ENCODE results near the gene STK32C.

The STK32C gene

GRCh38 chr10:132226586-132227405 is 81.0 kb downstream of the STK32C start:
- no peak for TF ChIP-seq ZNF384 (IDR thresholded peaks at IDR 0.05)
- TF ChIP-seq CTBP1 (IDR thresholded peaks at IDR 0.05; ENCODE audit: borderline replicate concordance) = no peak
- no peak for DNase-seq (ENCODE audit: extremely low spot score)
- POLR2A ChIA-PET = no interaction called here
- CTCF ChIA-PET = no interaction called here

- ChIA-PET POLR2A (no interaction called here), CTCF (no interaction called here)
- no peak for DNase-seq (ENCODE audit: extremely low spot score)
- TF ChIP-seq ARNT (IDR thresholded peaks at IDR 0.05) = no peak
- no peak for TF ChIP-seq PKNOX1 (IDR thresholded peaks at IDR 0.05)
- no peak for TF ChIP-seq BHLHE40 (IDR thresholded peaks at IDR 0.05; ENCODE audit: borderline replicate concordance)
- no peak for TF ChIP-seq FOXK2 (IDR thresholded peaks at IDR 0.05)
- no peak for TF ChIP-seq FOXA1 (IDR thresholded peaks at IDR 0.05)
- no peak for TF ChIP-seq TARDBP (IDR thresholded peaks at IDR 0.05)
- no peak for TF ChIP-seq NFRKB (IDR thresholded peaks at IDR 0.05)
- no peak for TF ChIP-seq LEF1 (IDR thresholded peaks at IDR 0.05; ENCODE audit: borderline replicate concordance)
- no peak for TF ChIP-seq FOXM1 (IDR thresholded peaks at IDR 0.05; ENCODE audit: borderline replicate concordance)
- no peak for TF ChIP-seq CTBP1 (IDR thresholded peaks at IDR 0.05; ENCODE audit: borderline replicate concordance)
- no peak for TF ChIP-seq SP1 (IDR thresholded peaks at IDR 0.05)
- TF ChIP-seq SUZ12 (IDR thresholded peaks at IDR 0.05) = no peak
- no peak for TF ChIP-seq ELF4 (IDR thresholded peaks at IDR 0.05)
- TF ChIP-seq HDGF (IDR thresholded peaks at IDR 0.05; ENCODE audit: borderline replicate concordance) = no peak
- no peak for TF ChIP-seq L3MBTL2 (conservative IDR thresholded peaks at IDR 0.05)
Observed at GRCh38 chr10:132225849-132226205, 81.9 kb downstream of the STK32C start.

- TF ChIP-seq FOXM1 (IDR thresholded peaks at IDR 0.05; ENCODE audit: borderline replicate concordance) = no peak
- TF ChIP-seq CTBP1 (IDR thresholded peaks at IDR 0.05; ENCODE audit: borderline replicate concordance) = no peak
- no peak for TF ChIP-seq L3MBTL2 (conservative IDR thresholded peaks at IDR 0.05)
- TF ChIP-seq ELF4 (IDR thresholded peaks at IDR 0.05) = no peak
- TF ChIP-seq LEF1 (IDR thresholded peaks at IDR 0.05; ENCODE audit: borderline replicate concordance) = no peak
- TF ChIP-seq FOXA1 (IDR thresholded peaks at IDR 0.05) = no peak
- TF ChIP-seq SP1 (IDR thresholded peaks at IDR 0.05) = no peak
- TF ChIP-seq HDGF (IDR thresholded peaks at IDR 0.05; ENCODE audit: borderline replicate concordance) = no peak
- TF ChIP-seq ZNF384 (IDR thresholded peaks at IDR 0.05) = no peak
- TF ChIP-seq TARDBP (IDR thresholded peaks at IDR 0.05) = no peak
- no peak for TF ChIP-seq NFRKB (IDR thresholded peaks at IDR 0.05)
- no peak for TF ChIP-seq BHLHE40 (IDR thresholded peaks at IDR 0.05; ENCODE audit: borderline replicate concordance)
- no peak for TF ChIP-seq ARNT (IDR thresholded peaks at IDR 0.05)
- DNase-seq (ENCODE audit: extremely low spot score) = no peak
- ChIA-PET POLR2A (no interaction called here), CTCF (no interaction called here)
Observed at GRCh38 chr10:132225073-132225848, 82.5 kb downstream of the STK32C start.

GRCh38 chr10:132224343-132225072 is 83.2 kb downstream of the STK32C start:
- ChIA-PET CTCF (no interaction called here), POLR2A (no interaction called here)
- no peak for TF ChIP-seq L3MBTL2 (conservative IDR thresholded peaks at IDR 0.05)
- no peak for TF ChIP-seq BHLHE40 (IDR thresholded peaks at IDR 0.05; ENCODE audit: borderline replicate concordance)
- TF ChIP-seq CTBP1 (IDR thresholded peaks at IDR 0.05; ENCODE audit: borderline replicate concordance) = no peak
- TF ChIP-seq ZNF384 (IDR thresholded peaks at IDR 0.05) = no peak
- no peak for TF ChIP-seq ARNT (IDR thresholded peaks at IDR 0.05)
- no peak for TF ChIP-seq FOXA1 (IDR thresholded peaks at IDR 0.05)
- TF ChIP-seq SUZ12 (IDR thresholded peaks at IDR 0.05) = no peak
- TF ChIP-seq LEF1 (IDR thresholded peaks at IDR 0.05; ENCODE audit: borderline replicate concordance) = no peak
- no peak for TF ChIP-seq HDGF (IDR thresholded peaks at IDR 0.05; ENCODE audit: borderline replicate concordance)
- no peak for TF ChIP-seq FOXM1 (IDR thresholded peaks at IDR 0.05; ENCODE audit: borderline replicate concordance)
- no peak for TF ChIP-seq ELF4 (IDR thresholded peaks at IDR 0.05)
- no peak for DNase-seq (ENCODE audit: extremely low spot score)

GRCh38 chr10:132223611-132224342 is 84.0 kb downstream of the STK32C start:
- TF ChIP-seq FOXK2 (IDR thresholded peaks at IDR 0.05) (no peak), ELF4 (IDR thresholded peaks at IDR 0.05) (no peak), LEF1 (IDR thresholded peaks at IDR 0.05; ENCODE audit: borderline replicate concordance) (no peak), HDGF (IDR thresholded peaks at IDR 0.05; ENCODE audit: borderline replicate concordance) (no peak), SP1 (IDR thresholded peaks at IDR 0.05) (no peak), FOXA1 (IDR thresholded peaks at IDR 0.05) (no peak), ZNF384 (IDR thresholded peaks at IDR 0.05) (no peak), TARDBP (IDR thresholded peaks at IDR 0.05) (no peak), ARNT (IDR thresholded peaks at IDR 0.05) (no peak), SUZ12 (IDR thresholded peaks at IDR 0.05) (no peak), FOXM1 (IDR thresholded peaks at IDR 0.05; ENCODE audit: borderline replicate concordance) (no peak), BHLHE40 (IDR thresholded peaks at IDR 0.05; ENCODE audit: borderline replicate concordance) (no peak), PKNOX1 (IDR thresholded peaks at IDR 0.05) (no peak), CTBP1 (IDR thresholded peaks at IDR 0.05; ENCODE audit: borderline replicate concordance) (no peak), L3MBTL2 (conservative IDR thresholded peaks at IDR 0.05) (no peak), NFRKB (IDR thresholded peaks at IDR 0.05) (no peak)
- DNase-seq (ENCODE audit: extremely low spot score) = no peak
- CTCF ChIA-PET = no interaction called here
- POLR2A ChIA-PET = no interaction called here

Data from HEK293T (cell line).